T-helper 2 cell treated with Interferon-gamma antibody and Interleukin-4, amounts not matched to agents 100 ng/mL and 5 ng/mL, for 36 hours (primary cell): ENCODE measurements around the gene DENND4B. TPM values are rescaled to one million over a fixed set of nuclear protein-coding genes. Genes with fewer than 3 reads are reported as not detected.

Experiments
- intact Hi-C: fragments of 100-400 bp; cut with micrococcal nuclease; formaldehyde crosslinking; loops from one replicate; pipeline ENCODE4 v1.15.1; 2023
- total RNA-seq: library from RNA; stranded (reverse); gene quantifications from 2 replicates; pipeline ENCODE4 v1.2.3, GENCODE V29; 2022

DENND4B gene
- total RNA-seq, 1 donor from 2014 or later: 167 TPM

DNA sequence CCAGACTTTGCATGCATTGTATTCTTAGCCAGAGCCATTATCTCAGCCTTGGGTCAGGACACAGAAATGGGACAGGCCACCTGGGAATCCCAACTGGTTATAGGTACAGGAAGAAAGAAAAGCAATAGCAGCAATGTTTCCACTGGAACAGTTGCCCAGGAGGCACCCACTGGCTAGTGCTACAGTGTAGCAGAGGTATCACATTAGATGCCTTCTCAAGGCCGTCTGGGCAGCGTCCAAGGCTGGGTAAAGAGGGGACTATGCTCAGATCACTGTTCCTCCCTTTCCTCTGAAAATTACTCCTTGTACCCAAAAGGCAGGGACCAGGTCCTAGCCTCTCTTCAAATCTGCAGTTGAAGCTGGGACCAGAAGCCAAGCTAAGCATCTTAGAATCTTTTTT is 23.8 kb upstream of the DENND4B start:
- intact Hi-C loops: no loop called here

DNA sequence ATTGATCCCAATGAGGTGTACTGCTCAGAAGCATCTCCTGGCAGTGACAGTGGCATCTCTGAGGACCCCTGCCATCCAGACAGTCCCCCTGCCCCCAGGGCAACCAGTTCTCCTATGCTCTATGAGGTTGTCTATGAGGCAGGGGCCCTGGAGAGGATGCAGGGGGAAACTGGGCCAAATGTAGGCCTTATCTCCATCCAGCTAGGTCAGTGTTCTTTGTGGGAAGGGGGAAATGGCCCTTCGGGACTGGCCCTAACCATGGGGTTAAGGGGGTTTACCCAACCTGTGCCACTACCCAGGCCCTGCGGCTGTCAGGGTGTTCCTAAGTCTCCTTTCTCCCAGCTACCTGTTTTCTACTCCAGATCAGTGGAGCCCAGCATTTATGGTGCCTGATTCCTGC is 22.5 kb upstream of the DENND4B start:
- intact Hi-C loops: loop anchor here (5.0 to 10.0 kb wide), 2 partner anchors 297 to 434 kb away; partner anchors contain the start of genes ILF2 and S100A6

GRCh38 chr1:153968408-153968807 is 21.9 kb upstream of the DENND4B start:
- intact Hi-C loops: loop anchor here (5.0 to 10.0 kb wide), 2 partner anchors 296 to 434 kb away; partner anchors contain the start of genes ILF2 and S100A6

GRCh38 chr1:153968000-153968363 is 21.5 kb upstream of the DENND4B start:
- intact Hi-C loops: loop anchor here (1.0 to 10.0 kb wide), 4 partner anchors 9 to 433 kb away; partner anchors contain the start of genes CRTC2, ILF2, JTB and S100A6

GRCh38 chr1:153967107-153967999 is 20.8 kb upstream of the DENND4B start, which contains the start of gene CREB3L4:
Gene CREB3L4 (plus strand): TSS chr1:153967902. CDS start chr1:153968526, 624 bp downstream.
- intact Hi-C loops: loop anchor here (1.0 to 10.0 kb wide), 4 partner anchors 9 to 433 kb away; partner anchors contain the start of genes CRTC2, ILF2, JTB and S100A6

GRCh38 chr1:153963850-153964331 is 17.4 kb upstream of the DENND4B start:
- intact Hi-C loops: loop anchor here (1.0 to 10.0 kb wide), 3 partner anchors 26 to 429 kb away; partner anchors contain the start of genes RPS27 and S100A6

DNA sequence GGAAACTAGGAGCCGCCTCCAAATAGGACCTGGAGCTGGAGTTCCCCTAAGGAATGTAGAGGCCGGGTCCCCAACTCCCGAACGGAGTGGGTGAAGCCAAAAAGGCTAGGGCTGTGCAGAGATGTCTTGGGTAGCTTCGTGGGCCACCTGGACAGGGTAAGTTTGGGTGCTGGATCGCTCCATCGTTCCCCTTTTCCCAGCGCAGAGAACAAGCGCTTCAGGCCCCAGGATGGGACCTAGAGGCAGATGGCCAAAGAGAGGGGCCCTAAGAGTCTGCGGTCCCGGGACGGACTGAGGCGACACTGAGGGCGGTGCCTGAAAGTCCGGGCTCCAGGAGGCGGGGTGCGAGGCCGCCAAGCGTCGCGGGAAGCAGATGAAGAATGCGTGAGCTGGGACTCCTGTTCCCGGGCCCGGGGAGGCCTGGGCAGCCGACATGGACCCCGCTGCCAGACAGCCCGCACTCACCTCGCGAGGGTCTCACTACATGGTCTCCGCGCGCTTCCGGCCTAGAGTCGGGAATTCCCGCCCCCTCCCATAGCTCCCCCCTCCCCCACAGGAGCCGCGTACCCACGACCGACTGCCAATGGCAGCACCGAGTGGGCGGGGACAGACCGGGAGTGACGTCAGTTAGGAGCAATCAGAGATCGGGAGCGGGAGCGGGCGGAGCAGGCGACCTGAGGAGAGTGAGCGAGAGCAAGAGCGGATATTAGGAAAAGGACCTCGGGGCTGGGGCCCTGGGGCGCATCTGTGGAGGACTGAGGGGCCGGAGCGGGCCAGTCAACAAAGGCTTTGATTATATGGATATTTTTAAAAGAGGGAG is 16.7 kb upstream of the DENND4B start, which contains the start of gene SLC39A1:
TSS of gene SLC39A1 (minus strand) at position 508 of the 820 bp plus-strand sequence. CDS start 822 bp downstream, outside the sequence.
- intact Hi-C loops: loop anchor here (1.0 to 10.0 kb wide), 3 partner anchors 27 to 428 kb away; partner anchors contain the start of genes RPS27 and S100A6

- intact Hi-C loops: loop anchor here (1.0 to 10.0 kb wide), 3 partner anchors 28 to 428 kb away; partner anchors contain the start of genes RPS27 and S100A6
These were observed 15.8 kb upstream of the DENND4B start for GRCh38 chr1:153962088-153963029.

GRCh38 chr1:153961421-153961820 is 14.9 kb upstream of the DENND4B start:
- intact Hi-C loops: loop anchor here (10.0 kb wide), 1 partner anchor 427 kb away; the partner anchor contains the start of gene S100A6

DNA sequence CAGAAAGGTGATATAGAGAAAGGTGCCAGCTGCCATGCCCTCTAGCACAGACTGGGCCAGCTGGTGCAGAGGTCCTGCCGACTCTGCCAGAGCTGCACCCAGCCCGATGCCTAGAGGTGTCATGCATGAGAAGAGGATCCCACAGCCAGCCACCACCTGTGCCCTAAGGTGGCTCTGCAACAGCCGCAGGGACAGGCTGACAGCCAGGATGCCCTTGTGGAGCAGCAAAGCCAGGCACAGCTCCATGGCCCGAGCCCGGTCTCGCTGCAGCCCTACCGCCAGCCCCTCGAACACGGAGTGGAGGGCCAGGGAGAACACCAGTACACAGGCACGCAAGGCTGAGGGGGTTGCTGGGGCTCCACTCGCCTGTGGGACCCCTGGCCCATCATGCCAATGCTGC is 13.7 kb upstream of the DENND4B start:
- intact Hi-C loops: loop anchor here (10.0 kb wide), 1 partner anchor 425 kb away; the partner anchor contains the start of gene S100A6

- intact Hi-C loops: loop anchor here (2.0 kb wide), 1 partner anchor 17 kb away; the partner anchor contains the start of gene JTB
These were observed 12.9 kb upstream of the DENND4B start for GRCh38 chr1:153959454-153959853.

- intact Hi-C loops: loop anchor here (1.0 to 2.0 kb wide), 7 partner anchors 8 to 232 kb away; partner anchors contain the start of genes CREB3L4, DENND4B, JTB and RPS27
These were observed 12.4 kb upstream of the DENND4B start for GRCh38 chr1:153958961-153959260.

- intact Hi-C loops: loop anchor here (1.0 to 2.0 kb wide), 7 partner anchors 9 to 231 kb away; partner anchors contain the start of genes CREB3L4, DENND4B, JTB and RPS27
These were observed 11.8 kb upstream of the DENND4B start, which contains the start of gene CRTC2 for GRCh38 chr1:153958111-153958960. Gene CRTC2 (minus strand): TSS chr1:153958612. CDS start chr1:153958497, 115 bp downstream.

DNA sequence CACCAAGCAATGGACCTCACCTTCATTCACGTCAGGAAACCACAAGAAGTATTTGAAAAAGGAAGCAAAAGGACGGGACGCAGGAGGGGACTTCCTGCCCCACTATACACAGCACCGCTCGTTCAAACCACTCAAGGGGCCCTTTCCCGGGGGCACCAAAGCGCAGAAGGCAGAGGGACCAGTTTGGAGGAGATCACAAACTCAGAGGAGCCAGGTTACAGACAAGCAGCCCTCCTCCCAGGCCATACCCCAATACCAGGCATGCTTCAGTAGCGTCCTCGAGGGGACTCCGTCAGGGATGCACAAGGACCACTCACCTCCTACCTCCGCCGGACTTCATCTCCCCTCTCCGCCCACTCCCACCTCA is 11.2 kb upstream of the DENND4B start:
- intact Hi-C loops: loop anchor here (1.0 to 2.0 kb wide), 7 partner anchors 10 to 230 kb away; partner anchors contain the start of genes CREB3L4, DENND4B, JTB and RPS27

DNA sequence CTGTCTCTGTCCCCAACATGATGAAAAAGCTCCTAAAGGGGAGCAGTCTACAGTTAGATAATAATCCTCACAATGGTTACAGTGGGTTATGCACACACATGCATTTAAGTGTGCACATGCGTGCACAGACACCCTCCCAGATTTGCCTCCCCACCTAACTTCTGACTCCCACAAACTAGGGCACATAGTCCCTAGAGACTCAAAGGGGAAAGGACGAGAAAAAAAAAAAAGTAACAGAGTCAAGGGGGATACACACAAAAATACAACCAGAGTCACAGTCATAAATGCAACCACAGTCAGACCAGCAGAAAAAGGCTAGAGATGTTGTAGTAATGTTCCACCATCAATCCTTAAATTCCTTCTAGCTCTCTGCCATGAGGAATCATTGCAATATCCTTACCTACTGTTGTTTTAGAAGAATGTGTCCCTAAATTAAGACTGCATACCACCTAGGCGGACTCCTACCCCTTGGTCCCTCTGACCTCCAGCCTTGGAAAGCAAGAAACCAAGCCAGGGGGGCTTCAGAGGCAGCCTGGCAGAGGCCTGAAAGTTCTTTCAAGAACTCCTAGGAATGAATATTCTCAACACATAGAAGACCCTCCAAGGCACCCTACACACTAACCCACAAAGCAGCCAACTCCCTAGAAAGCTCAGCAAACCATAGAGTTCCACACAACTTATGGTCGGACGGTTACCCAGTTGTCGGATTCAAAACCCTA is 10.6 kb upstream of the DENND4B start:
- intact Hi-C loops: no loop called here

GRCh38 chr1:153954826-153955225 is 8.3 kb upstream of the DENND4B start:
- intact Hi-C loops: no loop called here

GRCh38 chr1:153953859-153954365 is 7.4 kb upstream of the DENND4B start:
- intact Hi-C loops: no loop called here

DNA sequence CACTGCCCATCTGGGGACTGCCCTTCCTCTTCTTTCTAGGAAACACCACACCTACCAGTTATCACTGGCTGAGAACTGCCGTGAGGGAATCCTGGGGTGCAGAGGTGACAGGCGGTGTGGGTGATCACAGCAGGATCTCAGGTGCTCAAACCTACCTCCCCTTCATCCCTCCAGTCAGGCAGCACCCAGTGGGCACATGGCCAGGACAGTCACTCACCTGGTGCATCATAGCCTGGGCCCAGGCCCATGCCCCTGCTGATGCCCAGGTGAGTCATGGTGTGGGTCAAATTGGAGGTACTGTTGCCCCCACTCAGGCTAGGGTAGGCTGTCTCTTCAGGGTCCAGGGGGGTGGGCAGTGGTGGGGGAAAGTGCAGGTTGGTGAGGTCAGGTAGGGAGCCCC is 5.3 kb upstream of the DENND4B start:
- intact Hi-C loops: no loop called here
